ENCODE measurements around the gene NRL.

NRL gene

GRCh38 chr14:24135834-24136683 lies 21.3 kb upstream of the NRL start, which contains the start of gene PSME1:
Gene PSME1 (plus strand): TSS chr14:24136194. CDS start chr14:24136263, 69 bp downstream.
- H3K27ac ChIP-seq: peak within 1 kb of the TSS; percentile 94
- TF ChIP-seq CTCF (IDR thresholded peaks at IDR 0.05) (no peak), ZFX (IDR thresholded peaks at IDR 0.05; ENCODE audit: borderline replicate concordance) (no peak)

GRCh38 chr14:24135584-24135833 lies 20.8 kb upstream of the NRL start:
- TF ChIP-seq ZFX (IDR thresholded peaks at IDR 0.05; ENCODE audit: borderline replicate concordance): no peak
- TF ChIP-seq CTCF (IDR thresholded peaks at IDR 0.05): no peak
- H3K27ac ChIP-seq: peak overlapping the region; percentile 94

GRCh38 chr14:24133735-24134134 lies 19.0 kb upstream of the NRL start:
- H3K27ac ChIP-seq: no peak overlapping the region
- TF ChIP-seq CTCF (IDR thresholded peaks at IDR 0.05): no peak
- TF ChIP-seq ZFX (IDR thresholded peaks at IDR 0.05; ENCODE audit: borderline replicate concordance): no peak

GRCh38 chr14:24132976-24133375 lies 18.2 kb upstream of the NRL start:
- H3K27ac ChIP-seq: no peak overlapping the region
- TF ChIP-seq ZFX (IDR thresholded peaks at IDR 0.05; ENCODE audit: borderline replicate concordance) (no peak), CTCF (IDR thresholded peaks at IDR 0.05) (no peak)

- H3K27ac ChIP-seq: peak overlapping the region; percentile 25
- TF ChIP-seq ZFX (IDR thresholded peaks at IDR 0.05; ENCODE audit: borderline replicate concordance) (no peak), CTCF (IDR thresholded peaks at IDR 0.05) (no peak)
Measured at GRCh38 chr14:24132061-24132685, 17.4 kb upstream of the NRL start.

- no peak overlapping the region for H3K27ac ChIP-seq
- TF ChIP-seq ZFX (IDR thresholded peaks at IDR 0.05; ENCODE audit: borderline replicate concordance) (no peak), CTCF (IDR thresholded peaks at IDR 0.05) (no peak)
Measured at GRCh38 chr14:24131549-24131966, 16.8 kb upstream of the NRL start.

Measured in 22Rv1 (cell line).